HG02943 (cell line): ENCODE data around the gene TUBB2A.
"Not testable (repeated sequence)": the region's sequence is repeated elsewhere in the genome, so short reads cannot be mapped to it uniquely, and the experiment has no call there.

Experiments
- ATAC-seq: cut with Tn5 transposase; IDR thresholded peaks from one replicate; pipeline ENCODE4 v1.9.1; 2021; ENCODE audit warnings: mild to moderate bottlenecking, low read depth, moderate library complexity; ENCODE audit not compliant: unreplicated experiment

The TUBB2A gene

GRCh38 chr6:3157131-3157933 lies at the start of gene TUBB2A:
TUBB2A (minus strand) TSS chr6:3157544; CDS start chr6:3157463, 81 bp downstream.
- peak; percentile 58 for ATAC-seq

GRCh38 chr6:3206339-3207015 lies 49.1 kb upstream of the TUBB2A start:
- no peak for ATAC-seq

- no peak for ATAC-seq
Observed at GRCh38 chr6:3205913-3206312, 48.6 kb upstream of the TUBB2A start.

- no peak for ATAC-seq
Observed at GRCh38 chr6:3204921-3205320, 47.6 kb upstream of the TUBB2A start.

GRCh38 chr6:3202999-3203696 lies 45.8 kb upstream of the TUBB2A start:
- ATAC-seq, result no peak

GRCh38 chr6:3201388-3201787 lies 44.0 kb upstream of the TUBB2A start:
- ATAC-seq, result no peak

GRCh38 chr6:3200682-3201081 lies 43.3 kb upstream of the TUBB2A start:
- ATAC-seq, result no peak

GRCh38 chr6:3199382-3199781 lies 42.0 kb upstream of the TUBB2A start:
- no peak for ATAC-seq

GRCh38 chr6:3197734-3198133 lies 40.4 kb upstream of the TUBB2A start:
- ATAC-seq, result not testable (repeated sequence)

- ATAC-seq, result no peak
Observed at GRCh38 chr6:3196770-3197169, 39.4 kb upstream of the TUBB2A start.

- no peak for ATAC-seq
Observed at GRCh38 chr6:3195695-3196497, 38.6 kb upstream of the TUBB2A start.

- ATAC-seq, result no peak
Observed at GRCh38 chr6:3195420-3195694, 38.0 kb upstream of the TUBB2A start.

- ATAC-seq, result no peak
Observed at GRCh38 chr6:3194535-3195419, 37.4 kb upstream of the TUBB2A start.

GRCh38 chr6:3193102-3193849 lies 35.9 kb upstream of the TUBB2A start:
- no peak for ATAC-seq

GRCh38 chr6:3190779-3191178 lies 33.4 kb upstream of the TUBB2A start:
- no peak for ATAC-seq

GRCh38 chr6:3190056-3190455 lies 32.7 kb upstream of the TUBB2A start:
- ATAC-seq, result no peak

GRCh38 chr6:3189192-3189591 lies 31.8 kb upstream of the TUBB2A start:
- ATAC-seq, result not testable (repeated sequence)

GRCh38 chr6:3188262-3188661 lies 30.9 kb upstream of the TUBB2A start:
- no peak for ATAC-seq

- no peak for ATAC-seq
Observed at GRCh38 chr6:3186974-3187382, 29.6 kb upstream of the TUBB2A start.
